GM20431 (cell line): Measurements from ENCODE around the gene IFNL1.
"Not testable (repeated sequence)": the region's sequence is repeated elsewhere in the genome, so short reads cannot be mapped to it uniquely, and the experiment has no call there.

Experiments
- in situ Hi-C: fragments of 300-500 bp; cut with MseI, MboI; formaldehyde crosslinking; loops from one replicate; pipeline ENCODE4 v1.15.0; 2020; ENCODE audit warnings: low sequenced_read_pairs; ENCODE audit not compliant: unreplicated experiment

IFNL1 gene

DNA sequence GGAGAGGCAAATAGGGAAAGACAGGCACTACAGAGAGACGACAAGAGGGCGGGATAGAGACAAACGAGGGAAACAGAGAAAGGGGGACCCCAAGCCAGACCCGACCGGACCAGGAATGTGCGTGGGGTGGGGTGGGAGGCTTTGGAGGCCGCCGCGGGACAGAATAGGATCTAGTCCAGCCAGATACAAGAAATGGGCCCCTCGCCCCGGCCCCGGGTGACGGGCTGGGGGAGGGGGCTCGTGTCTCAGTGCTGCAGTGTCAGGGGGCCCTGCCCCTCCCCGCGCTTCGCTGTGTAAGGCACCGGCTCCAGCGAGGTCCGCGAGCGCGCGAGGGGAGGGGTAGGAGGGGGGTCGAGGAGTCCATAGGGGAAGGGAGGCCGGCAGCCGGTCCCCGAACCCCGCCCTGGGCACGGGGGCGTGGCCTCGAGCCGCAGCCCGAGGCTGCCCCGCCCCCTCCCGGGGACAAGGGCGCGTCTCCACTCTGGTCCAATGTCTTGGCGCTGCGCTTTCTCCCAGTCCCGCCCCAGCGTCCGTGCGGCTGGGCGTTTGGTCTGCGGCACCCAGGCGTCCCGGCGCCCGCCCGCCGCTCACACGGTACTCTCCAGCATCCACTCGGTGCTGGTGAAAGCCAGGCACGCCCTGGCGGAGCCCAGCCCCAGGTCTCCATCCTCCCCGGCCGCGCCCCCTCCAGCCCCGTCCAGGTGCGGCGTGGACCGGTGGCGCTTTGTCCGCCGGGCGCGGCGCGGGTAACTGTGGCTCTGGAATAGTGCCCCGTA lies 11.0 kb downstream of the IFNL1 start:
- in situ Hi-C loops: no loop called here

DNA sequence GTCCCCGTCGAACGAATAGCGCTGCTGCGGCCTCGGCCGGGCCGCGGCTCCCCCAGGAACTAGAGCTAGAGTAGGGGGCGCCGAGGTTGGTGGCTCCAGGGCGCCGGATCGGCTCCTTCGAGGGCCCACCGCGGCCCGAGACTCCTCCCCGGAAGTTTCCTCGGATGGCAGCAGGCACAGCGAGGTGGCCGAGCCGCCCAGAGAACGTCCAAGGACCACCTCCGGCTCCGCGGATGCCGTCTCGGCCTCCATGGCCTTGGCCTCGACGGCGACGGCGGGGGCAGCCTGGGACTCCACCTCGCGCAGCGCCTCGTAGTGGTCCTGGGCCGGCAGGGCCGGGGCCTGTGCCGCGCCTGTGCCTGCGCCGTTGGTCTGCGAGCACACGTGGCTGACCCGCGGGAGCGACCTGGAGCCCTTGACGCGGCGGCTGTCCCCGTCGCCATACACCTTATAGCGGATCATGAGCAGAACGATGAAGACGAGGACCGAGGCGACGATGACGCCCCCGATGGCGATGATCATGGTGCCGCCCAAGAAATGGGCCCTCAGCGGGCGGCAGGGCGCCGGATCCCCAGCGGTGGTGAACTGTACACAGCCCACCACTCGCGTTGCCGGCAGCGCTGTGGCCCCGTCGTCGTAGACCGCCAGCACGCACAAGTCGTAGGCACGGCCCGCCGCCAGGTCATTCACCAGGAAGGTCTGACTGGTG lies 11.8 kb downstream of the IFNL1 start:
- in situ Hi-C loops: no loop called here

DNA sequence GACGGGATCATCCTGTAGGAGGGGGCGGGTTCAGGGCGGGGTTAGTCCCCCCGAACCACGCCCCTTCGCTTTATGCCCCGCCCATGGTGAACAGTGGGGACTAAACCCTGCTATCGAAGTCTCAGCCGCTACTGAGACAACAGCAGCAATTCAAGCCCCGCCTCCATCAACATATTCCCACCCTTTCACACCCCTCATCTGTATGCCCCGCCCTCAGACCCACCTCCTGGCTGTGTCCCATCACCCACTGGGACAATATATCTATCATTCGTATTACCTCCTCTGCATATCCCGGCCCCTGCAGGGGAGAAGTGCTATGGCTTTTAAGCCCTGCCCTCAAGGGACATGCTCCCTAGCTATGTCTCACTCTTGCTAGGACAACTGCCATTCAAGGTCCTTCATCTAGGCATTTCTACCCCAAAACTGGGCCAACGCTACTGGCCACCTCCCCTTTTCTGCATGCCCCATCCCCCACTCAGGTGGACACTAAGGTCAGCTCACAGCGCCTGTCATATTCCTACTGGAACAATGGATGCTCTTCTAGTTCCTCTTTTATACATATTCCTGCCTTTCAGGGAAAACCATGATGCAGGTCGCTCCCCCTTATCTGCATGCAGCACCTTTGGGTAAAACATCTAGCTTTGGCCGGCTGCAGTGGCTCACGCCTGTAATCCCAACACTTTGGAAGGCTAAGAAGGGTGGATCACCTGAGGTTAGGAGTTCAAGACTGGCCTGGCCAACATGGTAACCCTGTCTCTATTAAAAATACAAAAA lies 12.5 kb downstream of the IFNL1 start:
- in situ Hi-C loops: no loop called here

DNA sequence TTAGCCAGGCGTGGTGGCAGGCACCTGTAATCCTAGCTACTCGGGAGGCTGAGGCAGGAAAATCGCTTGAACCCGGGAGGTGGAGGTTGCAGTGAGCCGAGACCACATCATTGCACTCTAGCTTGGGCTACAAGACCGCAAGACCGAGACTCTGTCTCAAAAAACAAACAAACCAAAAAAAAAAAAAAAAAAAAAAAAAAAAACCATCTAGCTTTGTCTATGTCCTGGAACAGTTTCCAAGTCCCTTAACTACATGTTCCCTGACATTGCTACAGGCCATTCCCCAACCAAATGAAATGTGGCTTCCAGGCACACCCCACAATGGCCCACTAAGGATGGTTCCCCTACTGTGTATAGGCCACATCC lies 13.1 kb downstream of the IFNL1 start:
- in situ Hi-C loops: not testable (repeated sequence)

DNA sequence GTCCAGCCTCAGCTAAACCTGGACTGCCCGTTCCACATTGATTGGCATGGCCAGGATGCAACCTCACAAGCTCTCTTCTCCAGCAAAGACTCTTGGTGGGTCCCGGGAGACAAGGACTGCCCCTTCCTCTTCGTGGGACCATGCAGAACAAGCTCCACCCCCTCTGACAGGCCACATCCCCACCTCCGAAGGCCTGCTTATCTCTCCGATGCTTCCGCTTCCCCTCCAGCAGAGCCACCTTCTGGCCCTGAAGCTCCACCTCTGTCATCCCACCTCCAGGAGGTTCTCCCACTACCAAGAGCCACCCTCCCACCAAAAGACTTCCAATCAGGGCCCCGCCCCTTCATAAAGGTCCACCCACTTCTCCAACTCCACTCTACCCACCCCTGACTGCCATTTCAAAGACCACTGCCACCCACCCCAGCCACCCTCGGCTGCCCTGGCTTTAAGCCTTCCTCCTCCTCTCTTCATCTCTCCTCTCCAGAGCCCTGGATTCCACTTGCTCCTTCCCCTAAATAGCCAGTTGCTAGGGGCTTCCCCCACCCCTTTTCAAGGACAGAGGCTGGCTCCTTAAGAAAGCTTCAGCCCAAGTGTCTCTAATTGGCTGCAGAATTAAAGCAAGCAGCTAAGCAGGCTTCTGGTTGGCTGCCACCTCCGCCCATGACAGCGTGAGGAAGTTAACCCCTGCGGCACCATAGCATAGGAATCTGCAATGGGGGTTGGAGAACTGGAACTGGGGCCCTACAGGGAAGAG lies 14.5 kb downstream of the IFNL1 start:
- in situ Hi-C loops: no loop called here

DNA sequence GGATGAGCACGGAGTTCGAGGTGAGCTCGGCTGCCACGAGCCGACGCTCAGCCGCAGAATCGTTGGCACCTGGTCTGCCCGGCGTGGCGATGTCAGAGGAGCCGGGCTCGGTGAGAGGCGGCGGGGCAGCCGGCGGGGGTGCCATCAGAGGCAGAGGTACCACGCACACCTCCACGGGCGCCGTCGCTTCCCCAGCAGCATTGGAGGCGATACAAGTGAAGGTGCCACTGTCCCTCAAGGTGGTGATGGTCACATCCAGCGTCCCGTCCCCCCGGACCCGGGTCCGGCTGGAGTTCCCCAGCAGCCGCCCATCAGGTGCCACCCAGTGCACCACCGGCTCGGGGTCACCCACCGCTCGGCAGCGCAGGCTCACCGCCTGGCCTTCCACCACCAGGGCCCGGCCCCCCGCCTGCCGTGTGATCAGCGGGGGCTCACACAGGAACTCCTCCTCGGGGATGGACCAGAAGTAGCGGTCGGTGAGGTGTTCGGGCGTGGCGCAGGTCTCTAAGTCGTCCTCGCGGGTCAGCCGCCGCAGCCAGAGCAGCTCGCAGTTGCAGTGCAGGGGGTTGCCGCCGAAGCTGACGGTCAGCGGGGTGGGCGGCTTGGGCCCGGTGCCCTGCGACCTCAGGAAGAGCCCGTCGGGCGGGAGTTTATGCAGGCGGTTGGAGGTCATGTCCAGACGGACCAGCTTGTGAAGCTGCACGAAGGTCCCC lies 18.0 kb downstream of the IFNL1 start:
- in situ Hi-C loops: no loop called here

DNA sequence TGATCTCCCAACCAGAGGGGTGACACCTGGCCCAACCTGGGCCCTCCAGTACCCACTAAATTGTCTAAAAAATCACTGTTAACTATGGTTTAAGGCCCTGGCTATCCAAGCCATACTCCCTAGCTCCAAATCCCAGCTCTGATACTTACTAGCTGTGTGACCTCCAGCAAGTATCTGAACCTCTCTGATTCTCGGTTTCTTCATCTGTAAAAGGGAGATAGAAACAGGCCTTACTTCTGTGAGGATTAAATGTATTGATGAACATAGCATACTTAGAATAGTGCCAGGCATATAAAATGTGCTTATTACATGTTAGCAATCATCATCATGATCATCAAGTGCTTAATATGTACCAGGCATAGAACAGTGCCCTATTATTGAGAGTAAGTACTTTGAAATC lies 19.7 kb downstream of the IFNL1 start:
- in situ Hi-C loops: no loop called here

DNA sequence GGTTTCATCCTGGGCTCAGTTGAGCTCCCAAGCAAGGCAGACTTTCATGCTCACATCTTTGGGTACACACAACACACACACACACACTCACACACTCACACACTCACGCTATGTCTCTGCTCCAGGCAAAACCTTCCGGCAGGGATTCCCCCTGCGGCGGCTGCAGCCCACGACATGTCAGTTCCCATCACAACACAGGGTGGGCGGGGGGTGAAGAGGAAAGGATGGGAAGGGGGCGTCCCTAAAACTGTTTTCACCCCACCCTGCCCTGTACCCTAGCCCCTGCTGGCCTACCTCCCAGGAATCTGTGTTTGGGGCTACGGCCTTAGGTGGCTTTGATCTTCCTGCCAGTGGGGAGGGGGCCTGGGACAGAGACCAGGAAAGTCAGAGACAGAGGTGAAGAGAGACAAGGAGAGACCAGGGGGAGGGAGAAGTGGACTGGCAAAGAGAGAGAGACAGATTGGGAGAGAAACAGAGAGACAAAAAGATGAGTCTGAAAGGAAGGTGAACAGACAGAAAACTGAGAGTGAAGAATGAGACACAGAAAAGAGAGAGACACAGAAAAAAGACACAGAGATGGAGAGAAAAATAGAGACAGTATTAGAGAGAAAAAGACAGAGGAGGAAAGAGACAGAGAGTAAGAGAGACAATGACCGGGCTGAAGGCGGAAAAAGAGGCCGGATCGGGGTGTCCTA lies 20.6 kb downstream of the IFNL1 start:
- in situ Hi-C loops: no loop called here

DNA sequence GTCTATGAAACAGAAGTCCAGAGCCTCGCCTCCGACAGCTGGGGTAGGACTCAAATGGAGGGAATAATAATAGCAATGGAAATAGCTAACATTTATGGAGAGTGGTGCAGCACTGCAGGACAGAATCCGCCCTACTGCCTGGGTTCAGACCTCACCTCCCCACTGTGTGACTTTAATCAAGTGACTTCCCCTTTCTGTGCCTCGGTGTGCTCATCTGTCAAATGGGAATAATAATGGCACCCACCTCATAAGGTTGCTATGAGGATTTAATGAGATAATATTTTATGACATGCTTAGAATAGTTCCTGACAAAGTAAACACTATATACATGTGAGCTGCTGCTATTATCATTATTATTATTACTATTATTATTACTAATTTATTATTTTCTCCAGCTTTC lies 21.3 kb downstream of the IFNL1 start:
- in situ Hi-C loops: no loop called here

DNA sequence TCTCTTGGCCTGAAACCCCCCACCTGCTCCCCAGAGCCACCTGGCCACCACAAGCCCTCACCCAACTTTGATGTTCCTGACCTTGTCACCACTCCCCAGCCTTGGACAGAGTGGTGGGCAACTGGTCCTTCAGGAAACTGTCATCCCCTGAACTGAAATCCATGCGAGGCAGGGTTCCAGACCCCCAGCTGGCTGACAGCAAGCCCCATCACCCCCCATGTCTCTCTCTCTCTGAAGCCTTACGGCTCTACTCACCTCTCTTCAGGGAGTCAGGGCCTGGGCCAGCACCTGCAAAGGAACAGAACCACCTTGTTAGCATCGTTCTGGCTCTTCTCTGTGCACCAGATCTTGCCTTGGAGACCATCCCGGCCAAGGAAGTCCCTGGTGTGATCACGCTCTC lies 21.9 kb downstream of the IFNL1 start:
- in situ Hi-C loops: no loop called here

DNA sequence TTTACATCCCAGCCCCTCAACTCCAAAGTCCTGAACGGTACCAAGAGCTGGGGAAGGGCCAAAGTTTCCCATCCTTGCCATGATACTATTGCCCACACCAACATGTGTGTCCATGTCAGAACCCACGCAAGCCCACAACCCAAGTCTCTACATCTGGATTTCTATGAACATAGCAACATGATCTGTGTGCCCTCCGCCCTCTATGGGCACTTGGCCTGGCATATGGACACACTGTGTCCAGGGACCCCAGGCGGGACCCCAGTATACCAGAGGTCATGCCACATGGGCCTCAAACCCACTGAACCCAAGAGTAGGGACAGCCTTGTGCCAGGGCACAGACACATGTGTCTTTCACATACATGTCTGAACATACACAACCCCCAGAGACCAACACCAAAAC lies 22.5 kb downstream of the IFNL1 start:
- in situ Hi-C loops: no loop called here

DNA sequence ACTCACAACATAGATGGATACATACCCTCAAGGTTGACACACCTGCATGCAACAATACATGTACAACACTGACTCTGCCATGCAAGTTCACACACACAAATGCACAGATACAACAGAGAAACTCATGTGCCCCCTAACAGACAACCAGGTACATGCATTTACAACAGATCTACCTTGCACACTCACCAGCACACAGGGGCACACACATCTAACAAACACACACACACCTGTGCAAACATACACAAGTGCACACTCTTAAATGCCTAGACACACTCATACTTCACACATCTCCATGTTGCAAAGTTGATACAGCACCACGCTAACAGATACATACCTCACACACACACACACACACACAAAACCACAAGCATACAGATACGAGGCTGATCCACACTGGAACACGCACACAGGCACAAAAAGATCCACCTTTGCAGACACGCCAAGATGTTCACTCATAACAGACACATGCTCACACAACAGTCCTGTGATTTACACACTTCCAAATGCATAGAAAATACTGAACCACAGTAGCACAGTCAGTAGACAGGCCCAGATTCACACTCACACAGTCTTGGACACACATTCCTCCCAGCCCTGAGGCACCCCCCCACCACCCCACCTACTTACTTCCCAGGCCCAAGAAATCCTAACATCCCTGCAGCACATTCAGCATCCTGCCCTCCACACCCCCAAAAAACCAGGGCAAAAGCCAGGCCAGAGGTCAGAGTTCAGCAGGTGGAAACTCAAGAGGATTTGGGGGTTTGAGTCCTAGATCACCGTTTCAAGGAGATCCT lies 23.1 kb downstream of the IFNL1 start:
- in situ Hi-C loops: no loop called here

DNA sequence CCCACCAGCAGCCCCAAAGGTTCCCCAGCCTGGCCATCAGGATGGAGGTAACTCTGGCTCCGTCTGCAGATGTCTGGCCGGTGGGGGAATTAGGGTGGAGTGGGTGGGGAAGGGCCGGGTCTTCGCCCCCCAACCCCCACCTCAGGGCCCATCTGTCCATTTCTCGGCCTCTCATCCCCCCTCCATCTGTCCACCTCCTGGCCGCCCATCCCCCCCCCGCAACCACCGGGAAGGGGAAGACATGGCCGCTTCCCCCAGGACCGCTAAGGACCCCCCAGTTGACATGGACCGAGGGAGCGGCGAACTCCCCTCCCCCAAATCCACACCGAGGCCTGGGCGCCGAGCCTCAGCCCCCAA lies 23.7 kb downstream of the IFNL1 start:
- in situ Hi-C loops: loop anchor here (10.0 kb wide), 1 partner anchor 205 kb away; no protein-coding TSS in a partner anchor

DNA sequence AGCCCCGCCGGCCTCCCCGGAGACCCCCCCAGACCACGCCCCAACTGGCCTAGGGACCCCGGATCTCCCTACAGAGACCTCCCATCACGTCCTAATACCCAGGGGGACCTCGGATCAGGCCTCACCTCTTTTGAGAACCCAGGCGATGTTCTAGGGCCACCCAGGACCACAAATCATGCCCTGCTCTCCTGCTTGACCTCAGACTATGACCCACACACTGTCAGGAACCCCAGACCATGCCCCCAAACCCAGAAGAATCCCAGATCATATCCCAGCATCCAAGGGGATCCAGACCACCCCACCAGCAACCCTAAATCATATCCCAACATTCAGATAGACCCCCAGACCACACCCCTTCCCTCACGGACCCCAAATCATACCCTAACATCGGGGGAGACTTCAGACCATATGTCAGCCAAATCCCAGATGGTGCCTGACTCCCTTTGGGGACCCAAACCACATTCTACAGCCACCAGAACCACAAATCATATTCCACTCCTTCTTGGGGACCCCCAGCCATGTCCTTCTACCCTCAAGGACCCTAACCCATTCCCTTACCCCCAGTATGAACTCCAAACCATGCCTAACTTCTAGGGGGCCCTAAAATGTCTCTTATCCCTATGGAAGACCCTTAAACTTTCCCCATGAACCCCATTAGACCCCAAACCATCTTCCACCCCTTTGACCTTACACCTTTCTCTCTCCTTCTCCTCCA lies 25.1 kb downstream of the IFNL1 start:
- in situ Hi-C loops: loop anchor here (10.0 kb wide), 1 partner anchor 206 kb away; no protein-coding TSS in a partner anchor

DNA sequence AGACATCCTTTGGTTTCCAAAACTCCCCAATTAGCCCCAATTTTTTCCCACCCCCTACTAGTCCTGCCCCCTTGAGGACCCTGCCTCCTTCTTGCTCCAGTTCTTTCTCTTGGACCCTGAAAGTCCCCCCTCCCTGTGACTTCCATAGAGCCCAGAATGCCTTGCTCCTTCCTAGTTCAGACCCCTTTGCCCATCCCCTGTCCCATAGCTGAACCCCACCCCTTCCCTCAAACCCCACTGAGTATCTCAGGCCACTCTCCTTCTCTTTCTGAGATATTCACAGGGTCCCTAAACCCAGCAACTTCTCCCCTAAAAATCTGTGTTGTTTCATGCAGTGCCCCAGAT lies 25.6 kb downstream of the IFNL1 start:
- in situ Hi-C loops: loop anchor here (10.0 kb wide), 1 partner anchor 207 kb away; no protein-coding TSS in a partner anchor

DNA sequence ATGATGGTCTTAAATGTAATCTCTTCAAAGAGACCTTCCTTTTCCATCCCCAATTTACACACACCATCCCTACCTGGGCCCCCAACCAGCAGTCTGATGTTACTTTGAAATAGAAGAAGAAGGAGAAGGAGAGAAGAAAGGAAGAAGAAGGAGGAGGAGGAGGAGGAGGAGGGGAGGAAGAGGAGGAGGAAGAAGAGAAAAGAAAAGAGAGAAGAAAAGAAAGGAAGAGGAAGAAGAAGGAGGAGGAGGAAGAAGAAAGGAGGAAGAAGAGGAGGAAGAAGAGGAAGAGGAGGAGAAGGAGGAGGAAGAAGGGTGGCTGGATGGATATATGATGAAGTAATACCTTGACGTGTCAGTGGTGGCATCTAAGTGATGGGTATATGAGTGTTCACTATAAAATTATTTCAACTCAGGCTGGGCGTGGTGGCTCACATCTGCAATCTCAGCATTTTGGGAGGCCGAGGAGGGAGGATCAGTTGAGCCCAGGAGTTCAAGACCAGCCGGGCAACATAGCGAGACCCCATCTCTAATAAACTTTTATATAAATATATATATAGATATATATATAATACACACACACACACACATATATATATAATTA lies 28.1 kb downstream of the IFNL1 start:
- in situ Hi-C loops: loop anchor here (10.0 kb wide), 1 partner anchor 210 kb away; no protein-coding TSS in a partner anchor
